ENCODE results near the gene SUCLG2. TPM values are rescaled to one million over a fixed set of nuclear protein-coding genes. Genes with fewer than 3 reads are reported as not detected.

The SUCLG2 gene
- total and polyA plus RNA-seq, 12 donors: 28.3 to 122 (median 97.4) TPM

DNA sequence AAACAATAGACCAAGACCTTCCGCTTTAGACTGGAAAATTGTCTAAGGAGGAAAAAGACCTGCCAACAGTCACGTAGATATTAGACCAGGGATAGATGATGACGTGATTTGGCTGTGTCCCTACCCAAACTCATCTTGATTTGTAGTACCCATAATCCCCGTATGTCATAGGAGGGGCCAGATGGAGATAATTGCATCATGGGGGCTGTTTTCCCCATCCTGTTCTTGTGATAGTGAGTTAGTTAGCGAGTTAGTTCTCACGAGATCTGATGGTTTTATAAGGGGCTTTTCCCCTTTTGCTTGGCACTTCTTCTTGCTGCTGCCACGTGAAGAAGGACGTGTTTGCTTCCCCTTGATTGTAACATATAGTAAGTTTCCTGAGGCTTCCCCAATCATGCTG lies 31.7 kb upstream of the SUCLG2 start:
- no peak for TF ChIP-seq CTCF (IDR thresholded peaks at IDR 0.05)
- no peak for ATAC-seq
- WGBS, 2 donors: 83 to 85% methylated on average over 8 of the region's 8 CpGs

GRCh38 chr3:67685499-67685898 lies 31.1 kb upstream of the SUCLG2 start:
- Histone ChIP-seq H3K27me3 (no peaks in the 10 kb centered on the region), H3K9me3 (no peaks in the 10 kb centered on the region), H3K4me3 (peak overlapping the region in 1 of 10 donors; percentile 1), H3K27ac (no peak overlapping the region), H3K36me3 (no peaks in the 10 kb centered on the region), H3K4me1 (peaks cover 0 to 8% (median 0%) of the 10 kb centered on the region in 9 donors)
- ATAC-seq: no peak
- DNase-seq: no peak
- intact Hi-C loops (cut with DNase I): no loop called here
- no peak for TF ChIP-seq CTCF (IDR thresholded peaks at IDR 0.05)
- 50 to 66% methylated on average over 1 of the region's 1 CpG for WGBS, 2 donors

More for the DNA sequence above, 31.7 kb upstream of the SUCLG2 start:
- H3K27me3 ChIP-seq: no peaks in the 10 kb centered on the region
- intact Hi-C loops (cut with DNase I): no loop called here
- H3K4me3 ChIP-seq: peak overlapping the region in 1 of 10 donors; percentile 1
- no peaks in the 10 kb centered on the region for H3K36me3 ChIP-seq
- H3K9me3 ChIP-seq: no peaks in the 10 kb centered on the region
- peaks cover 0 to 8% (median 0%) of the 10 kb centered on the region in 9 donors for H3K4me1 ChIP-seq
- no peak for DNase-seq
- no peak overlapping the region for H3K27ac ChIP-seq

DNA sequence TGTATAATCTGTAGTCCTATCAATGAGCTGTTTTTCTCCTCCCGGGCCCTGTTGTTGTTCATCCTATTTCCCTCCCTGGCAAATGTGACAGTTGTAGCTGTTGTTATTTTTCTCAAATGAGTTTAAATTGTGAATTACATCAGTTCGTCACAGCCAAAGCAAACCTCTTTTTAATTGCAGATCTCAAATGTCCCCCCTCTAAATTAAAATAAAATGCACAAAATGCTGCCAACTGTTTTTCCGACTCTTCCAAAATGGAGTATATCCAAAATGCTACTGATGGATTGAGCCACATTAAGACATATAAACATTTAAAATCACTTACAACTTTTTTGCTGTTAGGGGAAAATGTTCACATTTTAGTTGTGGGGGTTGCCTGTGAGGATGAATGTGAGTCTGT lies 29.8 kb upstream of the SUCLG2 start:
- H3K27me3 ChIP-seq: no peaks in the 10 kb centered on the region
- ATAC-seq (no peak), DNase-seq (no peak)
- intact Hi-C loops (cut with DNase I): no loop called here
- no peak overlapping the region for H3K27ac ChIP-seq
- no peaks in the 10 kb centered on the region for H3K9me3 ChIP-seq
- no peaks in the 10 kb centered on the region for H3K36me3 ChIP-seq
- 93 to 94% methylated on average over 3 of the region's 3 CpGs for WGBS, 2 donors
- no peak overlapping the region for H3K4me3 ChIP-seq
- peaks cover 0 to 8% (median 0%) of the 10 kb centered on the region in 9 donors for H3K4me1 ChIP-seq
- no peak for TF ChIP-seq CTCF (IDR thresholded peaks at IDR 0.05)

- Histone ChIP-seq H3K27me3 (no peaks in the 10 kb centered on the region), H3K36me3 (no peaks in the 10 kb centered on the region), H3K27ac (no peak overlapping the region), H3K4me1 (peaks cover 0 to 8% (median 0%) of the 10 kb centered on the region in 9 donors), H3K9me3 (no peaks in the 10 kb centered on the region), H3K4me3 (no peak overlapping the region)
- TF ChIP-seq CTCF (IDR thresholded peaks at IDR 0.05): no peak
- ATAC-seq (no peak), DNase-seq (no peak)
- intact Hi-C loops (cut with DNase I): no loop called here
These were observed 29.1 kb upstream of the SUCLG2 start for GRCh38 chr3:67683522-67683921.
